SJSA1 (cell line): ENCODE data around the gene RMRP. TPM values are rescaled to one million over a fixed set of nuclear protein-coding genes. Genes with fewer than 3 reads are reported as not detected.

ENCODE experiments used
- DNase-seq, 2 experiments: peaks; one replicate each; pipeline ENCODE4 v3.0.0-alpha.2; 2015 to 2020; ENCODE audit warnings: low spot score in 2 of 2, low read depth in 1 of 2
- H3K27ac ChIP-seq: fragments of 250-450 bp; sonication (Bioruptor Pico); 2 replicates; pipeline ENCODE4 v1.5.1; 2020; ENCODE audit warnings: mild to moderate bottlenecking, moderate library complexity
- H3K27me3 ChIP-seq: fragments of 250-450 bp; sonication (Bioruptor Pico); replicated peaks from 2 replicates; pipeline ENCODE4 v1.5.1; 2020; ENCODE audit warnings: mild to moderate bottlenecking, moderate library complexity
- H3K36me3 ChIP-seq: fragments of 250-450 bp; sonication (Bioruptor Pico); 2 replicates; pipeline ENCODE4 v1.5.1; 2020; ENCODE audit warnings: mild to moderate bottlenecking
- H3K4me1 ChIP-seq: fragments of 250-450 bp; sonication (Bioruptor Pico); replicated peaks from 2 replicates; pipeline ENCODE4 v1.6.1; 2021; ENCODE audit warnings: mild to moderate bottlenecking
- H3K4me3 ChIP-seq: fragments of 250-450 bp; sonication (Bioruptor Pico); 2 replicates; pipeline ENCODE4 v1.5.1; 2020; ENCODE audit warnings: mild to moderate bottlenecking
- H3K9me3 ChIP-seq: fragments of 250-450 bp; sonication (Bioruptor Pico); replicated peaks from 2 replicates; pipeline ENCODE4 v1.5.1; 2020; ENCODE audit warnings: mild to moderate bottlenecking
- total RNA-seq: library from RNA; depleted of rRNA; stranded (reverse); fragments of >200 nt; shearing (Covaris generic); gene quantifications from 2 replicates; pipeline ENCODE4 v1.2.3, GENCODE V29; 2014

The RMRP gene
- total RNA-seq, 1 experiment from 2014 or later: 432 TPM

DNA sequence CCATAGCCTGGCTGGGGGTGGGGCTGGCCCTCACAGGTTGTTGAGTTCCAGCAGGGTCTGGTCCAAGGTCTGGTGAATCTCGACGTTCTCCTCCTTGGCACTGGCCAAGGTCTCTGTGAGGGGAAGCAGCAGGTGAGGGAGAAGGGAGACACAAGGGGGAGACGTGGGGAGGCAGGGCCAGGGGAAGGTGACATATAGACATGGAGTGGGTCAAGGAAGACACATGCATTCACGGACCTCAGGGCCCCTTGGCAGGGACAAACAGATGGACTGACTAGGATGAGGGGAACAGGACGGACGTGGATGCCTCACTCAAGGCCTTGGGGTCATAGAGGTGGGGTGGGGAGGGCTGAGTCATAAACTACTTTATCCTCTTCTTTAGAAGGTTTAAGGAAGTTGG is 24.2 kb upstream of the RMRP start:
- H3K27me3 ChIP-seq: no peaks in the 10 kb centered on the region
- no peaks in the 10 kb centered on the region for H3K9me3 ChIP-seq
- peaks cover 55% of the 10 kb centered on the region for H3K36me3 ChIP-seq
- no peak for DNase-seq
- peaks cover 5% of the 10 kb centered on the region for H3K4me1 ChIP-seq
- no peak overlapping the region for H3K4me3 ChIP-seq
- no peak overlapping the region for H3K27ac ChIP-seq

DNA sequence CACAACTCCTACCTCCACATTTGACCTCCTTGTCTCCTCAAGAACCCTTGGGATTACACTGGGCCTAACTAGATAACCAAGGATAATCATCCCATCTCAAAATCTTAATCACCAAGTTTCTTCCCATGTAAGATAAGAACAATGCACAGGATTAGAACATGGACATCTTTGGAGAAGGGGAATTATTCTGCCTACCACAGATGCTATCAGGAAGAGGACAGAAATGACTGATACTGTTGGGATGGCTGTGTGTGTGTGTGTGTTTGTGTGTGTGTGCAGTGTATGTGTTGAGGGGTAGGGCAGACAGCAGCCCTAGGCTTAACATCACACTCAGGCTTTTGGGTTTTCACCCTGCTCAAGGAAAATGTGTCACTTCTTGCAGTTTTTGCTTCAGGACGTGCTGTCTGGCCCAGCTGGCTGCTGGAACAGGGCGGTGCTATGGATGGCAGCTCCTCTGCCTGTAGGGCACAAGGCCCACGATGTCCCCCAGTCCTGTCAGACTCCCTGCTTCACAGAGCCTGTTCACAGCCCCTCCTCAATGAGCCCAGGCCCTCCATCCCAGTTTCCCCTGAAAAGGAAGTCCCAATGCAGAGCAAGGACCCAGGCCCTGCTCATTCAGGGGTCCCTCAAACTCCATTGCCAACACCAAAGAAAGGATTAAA is 23.7 kb upstream of the RMRP start:
- H3K9me3 ChIP-seq: no peaks in the 10 kb centered on the region
- H3K27me3 ChIP-seq: no peaks in the 10 kb centered on the region
- DNase-seq: no peak
- H3K4me1 ChIP-seq: no peaks in the 10 kb centered on the region; the same call in 1 of the 2 replicates
- no peak overlapping the region for H3K4me3 ChIP-seq
- peaks cover 50% of the 10 kb centered on the region for H3K36me3 ChIP-seq
- H3K27ac ChIP-seq: no peak overlapping the region

DNA sequence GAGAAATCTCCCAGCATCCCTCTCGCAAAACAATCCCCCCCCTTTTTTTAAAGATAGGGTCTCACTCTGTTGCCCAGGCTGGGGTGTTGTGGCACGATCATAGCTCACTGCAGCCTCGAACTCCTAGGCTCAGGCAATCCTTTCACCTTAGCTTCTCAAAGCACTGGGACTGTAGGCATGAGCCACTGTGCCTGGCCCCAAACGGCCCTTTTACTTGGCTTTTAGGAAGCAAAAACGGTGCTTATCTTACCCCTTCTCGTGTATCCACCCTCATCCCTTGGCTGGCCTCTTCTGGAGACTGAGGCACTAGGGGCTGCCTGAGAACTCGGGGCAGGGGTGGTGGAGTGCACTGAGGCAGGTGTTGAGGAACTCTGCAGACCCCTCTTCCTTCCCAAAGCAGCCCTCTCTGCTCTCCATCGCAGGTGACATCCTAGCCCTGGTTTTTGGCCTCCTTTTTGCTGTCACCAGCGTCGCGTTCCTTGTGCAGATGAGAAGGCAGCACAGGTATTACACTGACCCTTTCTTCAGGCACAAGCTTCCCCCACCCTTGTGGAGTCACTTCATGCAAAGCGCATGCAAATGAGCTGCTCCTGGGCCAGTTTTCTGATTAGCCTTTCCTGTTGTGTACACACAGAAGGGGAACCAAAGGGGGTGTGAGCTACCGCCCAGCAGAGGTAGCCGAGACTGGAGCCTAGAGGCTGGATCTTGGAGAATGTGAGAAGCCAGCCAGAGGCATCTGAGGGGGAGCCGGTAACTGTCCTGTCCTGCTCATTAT is 22.7 kb upstream of the RMRP start:
- Histone ChIP-seq H3K4me3 (no peak overlapping the region), H3K9me3 (no peaks in the 10 kb centered on the region), H3K27me3 (no peaks in the 10 kb centered on the region), H3K36me3 (peaks cover 41% of the 10 kb centered on the region), H3K4me1 (no peaks in the 10 kb centered on the region; the same call in 1 of the 2 replicates), H3K27ac (no peak overlapping the region)
- no peak for DNase-seq

DNA sequence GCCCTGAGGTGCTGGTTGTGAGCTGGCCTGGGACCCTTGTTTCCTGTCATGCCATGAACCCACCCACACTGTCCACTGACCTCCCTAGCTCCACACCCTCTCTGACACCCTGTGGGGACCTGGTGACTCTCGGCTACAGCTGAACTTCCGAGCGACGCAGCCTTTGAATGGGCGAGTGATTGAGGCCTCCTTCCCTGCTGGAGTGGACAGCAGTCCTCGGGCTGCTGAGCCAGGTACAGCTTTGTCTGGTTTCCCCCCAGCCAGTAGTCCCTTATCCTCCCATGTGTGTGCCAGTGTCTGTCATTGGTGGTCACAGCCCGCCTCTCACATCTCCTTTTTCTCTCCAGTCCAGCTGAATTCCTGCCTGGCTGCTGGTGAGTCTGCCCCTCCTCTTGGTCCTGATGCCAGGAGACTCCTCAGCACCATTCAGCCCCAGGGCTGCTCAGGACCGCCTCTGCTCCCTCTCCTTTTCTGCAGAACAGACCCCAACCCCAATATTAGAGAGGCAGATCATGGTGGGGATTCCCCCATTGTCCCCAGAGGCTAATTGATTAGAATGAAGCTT is 22.0 kb upstream of the RMRP start:
- no peak overlapping the region for H3K27ac ChIP-seq
- H3K9me3 ChIP-seq: no peaks in the 10 kb centered on the region
- no peak for DNase-seq
- H3K4me1 ChIP-seq: no peaks in the 10 kb centered on the region; the same call in 1 of the 2 replicates
- H3K4me3 ChIP-seq: no peak overlapping the region
- H3K27me3 ChIP-seq: no peaks in the 10 kb centered on the region
- peaks cover 35% of the 10 kb centered on the region for H3K36me3 ChIP-seq

DNA sequence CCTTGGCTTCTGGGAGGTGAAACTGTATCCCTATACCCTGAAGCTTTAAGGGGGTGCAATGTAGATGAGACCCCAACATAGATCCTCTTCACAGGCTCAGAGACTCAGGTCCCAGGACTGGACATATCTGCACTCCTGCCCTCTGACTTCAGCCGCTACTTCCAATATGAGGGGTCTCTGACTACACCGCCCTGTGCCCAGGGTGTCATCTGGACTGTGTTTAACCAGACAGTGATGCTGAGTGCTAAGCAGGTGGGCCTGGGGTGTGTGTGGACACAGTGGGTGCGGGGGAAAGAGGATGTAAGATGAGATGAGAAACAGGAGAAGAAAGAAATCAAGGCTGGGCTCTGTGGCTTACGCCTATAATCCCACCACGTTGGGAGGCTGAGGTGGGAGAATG is 21.3 kb upstream of the RMRP start:
- Histone ChIP-seq H3K27ac (no peak overlapping the region), H3K36me3 (peaks cover 27% of the 10 kb centered on the region), H3K4me3 (no peak overlapping the region), H3K9me3 (no peaks in the 10 kb centered on the region), H3K27me3 (no peaks in the 10 kb centered on the region), H3K4me1 (no peaks in the 10 kb centered on the region; the same call in 1 of the 2 replicates)
- no peak for DNase-seq

DNA sequence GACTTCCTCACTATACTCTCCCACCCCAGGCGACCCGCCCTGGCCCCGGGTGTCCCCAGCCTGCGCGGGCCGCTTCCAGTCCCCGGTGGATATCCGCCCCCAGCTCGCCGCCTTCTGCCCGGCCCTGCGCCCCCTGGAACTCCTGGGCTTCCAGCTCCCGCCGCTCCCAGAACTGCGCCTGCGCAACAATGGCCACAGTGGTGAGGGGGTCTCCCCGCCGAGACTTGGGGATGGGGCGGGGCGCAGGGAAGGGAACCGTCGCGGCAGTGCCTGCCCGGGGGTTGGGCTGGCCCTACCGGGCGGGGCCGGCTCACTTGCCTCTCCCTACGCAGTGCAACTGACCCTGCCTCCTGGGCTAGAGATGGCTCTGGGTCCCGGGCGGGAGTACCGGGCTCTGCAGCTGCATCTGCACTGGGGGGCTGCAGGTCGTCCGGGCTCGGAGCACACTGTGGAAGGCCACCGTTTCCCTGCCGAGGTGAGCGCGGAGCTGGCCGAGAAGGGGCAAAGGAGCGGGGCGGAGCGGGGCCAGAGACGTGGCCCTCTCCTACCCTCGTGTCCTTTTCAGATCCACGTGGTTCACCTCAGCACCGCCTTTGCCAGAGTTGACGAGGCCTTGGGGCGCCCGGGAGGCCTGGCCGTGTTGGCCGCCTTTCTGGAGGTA is 18.0 kb upstream of the RMRP start:
- Histone ChIP-seq H3K4me1 (no peaks in the 10 kb centered on the region; the same call in 1 of the 2 replicates), H3K36me3 (no peaks in the 10 kb centered on the region), H3K27me3 (no peaks in the 10 kb centered on the region), H3K4me3 (no peak overlapping the region), H3K27ac (no peak overlapping the region), H3K9me3 (no peaks in the 10 kb centered on the region)
- no peak for DNase-seq

DNA sequence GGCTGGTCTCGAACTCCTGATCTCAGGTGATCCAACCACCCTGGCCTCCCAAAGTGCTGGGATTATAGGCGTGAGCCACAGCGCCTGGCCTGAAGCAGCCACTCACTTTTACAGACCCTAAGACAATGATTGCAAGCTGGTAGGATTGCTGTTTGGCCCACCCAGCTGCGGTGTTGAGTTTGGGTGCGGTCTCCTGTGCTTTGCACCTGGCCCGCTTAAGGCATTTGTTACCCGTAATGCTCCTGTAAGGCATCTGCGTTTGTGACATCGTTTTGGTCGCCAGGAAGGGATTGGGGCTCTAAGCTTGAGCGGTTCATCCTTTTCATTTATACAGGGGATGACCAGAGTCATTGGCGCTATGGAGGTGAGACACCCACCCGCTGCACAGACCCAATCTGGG is 17.4 kb upstream of the RMRP start:
- DNase-seq: no peak
- Histone ChIP-seq H3K4me1 (no peaks in the 10 kb centered on the region; the same call in 1 of the 2 replicates), H3K36me3 (no peaks in the 10 kb centered on the region), H3K4me3 (no peak overlapping the region), H3K9me3 (no peaks in the 10 kb centered on the region), H3K27me3 (no peaks in the 10 kb centered on the region), H3K27ac (no peak overlapping the region)

DNA sequence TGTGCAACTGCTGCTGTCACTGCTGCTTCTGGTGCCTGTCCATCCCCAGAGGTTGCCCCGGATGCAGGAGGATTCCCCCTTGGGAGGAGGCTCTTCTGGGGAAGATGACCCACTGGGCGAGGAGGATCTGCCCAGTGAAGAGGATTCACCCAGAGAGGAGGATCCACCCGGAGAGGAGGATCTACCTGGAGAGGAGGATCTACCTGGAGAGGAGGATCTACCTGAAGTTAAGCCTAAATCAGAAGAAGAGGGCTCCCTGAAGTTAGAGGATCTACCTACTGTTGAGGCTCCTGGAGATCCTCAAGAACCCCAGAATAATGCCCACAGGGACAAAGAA is 16.2 kb upstream of the RMRP start:
- no peak overlapping the region for H3K27ac ChIP-seq
- no peak for DNase-seq
- H3K4me1 ChIP-seq: no peaks in the 10 kb centered on the region; the same call in 1 of the 2 replicates

DNA sequence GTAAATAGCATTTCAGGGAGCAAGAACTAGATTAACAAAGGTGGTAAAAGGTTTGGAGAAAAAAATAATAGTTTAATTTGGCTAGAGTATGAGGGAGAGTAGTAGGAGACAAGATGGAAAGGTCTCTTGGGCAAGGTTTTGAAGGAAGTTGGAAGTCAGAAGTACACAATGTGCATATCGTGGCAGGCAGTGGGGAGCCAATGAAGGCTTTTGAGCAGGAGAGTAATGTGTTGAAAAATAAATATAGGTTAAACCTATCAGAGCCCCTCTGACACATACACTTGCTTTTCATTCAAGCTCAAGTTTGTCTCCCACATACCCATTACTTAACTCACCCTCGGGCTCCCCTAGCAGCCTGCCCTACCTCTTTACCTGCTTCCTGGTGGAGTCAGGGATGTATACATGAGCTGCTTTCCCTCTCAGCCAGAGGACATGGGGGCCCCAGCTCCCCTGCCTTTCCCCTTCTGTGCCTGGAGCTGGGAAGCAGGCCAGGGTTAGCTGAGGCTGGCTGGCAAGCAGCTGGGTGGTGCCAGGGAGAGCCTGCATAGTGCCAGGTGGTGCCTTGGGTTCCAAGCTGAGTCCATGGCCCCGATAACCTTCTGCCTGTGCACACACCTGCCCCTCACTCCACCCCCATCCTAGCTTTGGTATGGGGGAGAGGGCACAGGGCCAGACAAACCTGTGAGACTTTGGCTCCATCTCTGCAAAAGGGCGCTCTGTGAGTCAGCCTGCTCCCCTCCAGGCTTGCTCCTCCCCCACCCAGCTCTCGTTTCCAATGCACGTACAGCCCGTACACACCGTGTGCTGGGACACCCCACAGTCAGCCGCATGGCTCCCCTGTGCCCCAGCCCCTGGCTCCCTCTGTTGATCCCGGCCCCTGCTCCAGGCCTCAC is 15.6 kb upstream of the RMRP start, which contains the start of gene CA9:
CA9 (plus strand) TSS at position 797 of the 893 bp plus-strand sequence; CDS start at position 829, 32 bp downstream.
- H3K27me3 ChIP-seq: no peaks in the 10 kb centered on the region
- no peak within 1 kb of the TSS for H3K4me3 ChIP-seq
- DNase-seq: no peak
- H3K27ac ChIP-seq: no peak within 1 kb of the TSS
- no peaks in the 10 kb centered on the region for H3K36me3 ChIP-seq
- H3K9me3 ChIP-seq: no peaks in the 10 kb centered on the region
- no peaks in the 10 kb centered on the region for H3K4me1 ChIP-seq

More for the DNA sequence above, 16.2 kb upstream of the RMRP start:
- Histone ChIP-seq H3K36me3 (no peaks in the 10 kb centered on the region), H3K4me3 (no peak overlapping the region), H3K27me3 (no peaks in the 10 kb centered on the region), H3K9me3 (no peaks in the 10 kb centered on the region)

DNA sequence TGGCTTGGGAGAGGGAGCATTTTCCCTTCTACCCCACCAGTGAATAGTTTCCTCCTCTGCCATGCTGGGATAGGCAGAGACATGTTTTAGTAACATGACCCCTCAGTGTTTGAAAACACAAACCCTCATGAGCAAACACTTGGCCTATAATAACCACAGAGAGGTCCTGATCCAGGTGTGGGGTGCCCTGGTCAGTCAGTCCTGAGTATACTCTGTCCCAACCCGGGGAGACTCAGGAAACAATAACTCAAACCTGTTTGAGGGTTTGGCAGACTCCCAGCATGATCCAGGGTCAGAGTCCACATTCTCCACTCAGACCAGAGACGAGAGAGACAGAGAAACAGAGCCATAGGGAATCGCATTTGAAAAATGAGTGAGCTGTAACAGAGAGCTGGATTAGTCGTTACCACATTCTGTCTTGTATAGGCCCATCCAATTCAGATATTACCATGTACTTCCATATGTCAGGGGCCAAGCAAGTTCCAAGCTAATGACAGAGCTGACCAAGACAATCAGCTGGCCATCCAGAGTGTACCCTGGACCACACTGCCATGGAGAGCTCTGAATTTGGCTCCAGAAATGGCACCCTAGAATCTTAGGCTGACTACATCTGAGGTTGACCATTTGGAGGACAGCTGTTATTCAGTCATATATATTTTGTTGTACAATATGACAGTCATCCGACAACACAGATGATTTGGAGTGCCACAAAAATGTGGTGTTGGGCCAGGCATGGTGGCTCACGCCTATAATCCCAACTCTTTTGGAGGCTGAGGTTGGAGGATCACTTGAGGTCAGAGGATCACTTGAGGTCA is 11.7 kb upstream of the RMRP start:
- Histone ChIP-seq H3K36me3 (no peaks in the 10 kb centered on the region), H3K27me3 (no peaks in the 10 kb centered on the region), H3K27ac (no peak overlapping the region), H3K9me3 (no peaks in the 10 kb centered on the region), H3K4me3 (no peak overlapping the region), H3K4me1 (peaks cover 9% of the 10 kb centered on the region)
- no peak for DNase-seq

DNA sequence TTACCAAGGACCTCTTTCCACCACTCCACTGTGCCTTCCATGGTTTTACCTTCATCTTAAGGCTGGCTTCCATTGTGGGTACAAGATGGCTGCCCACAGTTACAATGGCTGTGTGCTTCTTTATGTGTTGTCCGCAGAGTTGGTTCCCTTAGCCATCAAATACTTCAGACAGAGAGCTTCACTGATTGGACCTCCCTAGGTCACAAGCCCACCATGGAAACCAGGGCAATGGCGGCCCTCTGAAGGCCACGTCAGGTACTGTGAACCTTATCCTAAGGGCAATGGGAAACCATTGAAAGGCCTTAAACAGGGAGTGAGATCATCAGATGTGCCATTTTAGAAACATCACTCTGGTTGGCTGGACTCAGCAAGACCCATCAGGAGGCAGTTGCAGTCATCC is 10.1 kb upstream of the RMRP start:
- Histone ChIP-seq H3K4me1 (peaks cover 21% of the 10 kb centered on the region), H3K4me3 (no peak overlapping the region), H3K9me3 (no peaks in the 10 kb centered on the region), H3K36me3 (no peaks in the 10 kb centered on the region), H3K27ac (no peak overlapping the region), H3K27me3 (no peaks in the 10 kb centered on the region)
- DNase-seq: no peak

DNA sequence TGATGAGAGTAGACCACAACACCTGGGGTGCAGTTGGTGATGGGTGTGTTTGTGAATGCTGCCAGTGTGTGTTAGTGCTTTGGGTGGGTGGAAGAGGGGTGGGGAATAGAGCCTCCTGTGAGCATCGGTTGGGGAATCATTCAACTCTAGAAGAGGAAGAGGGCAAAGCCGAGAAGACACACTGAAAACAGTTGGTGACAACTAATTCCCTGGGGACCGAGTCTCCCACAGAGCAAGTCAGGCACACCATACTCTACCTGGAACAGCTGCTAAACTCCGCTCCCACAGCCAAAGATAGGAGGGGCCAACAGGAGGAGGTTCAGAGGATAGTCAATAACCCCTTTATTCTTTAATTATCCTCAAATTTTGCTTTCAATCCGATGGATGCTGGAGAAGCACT is 8.7 kb upstream of the RMRP start:
- Histone ChIP-seq H3K27ac (no peak overlapping the region), H3K4me3 (no peak overlapping the region), H3K36me3 (peaks cover 6% of the 10 kb centered on the region; the same call in 1 of the 2 replicates), H3K9me3 (no peaks in the 10 kb centered on the region), H3K4me1 (peaks cover 21% of the 10 kb centered on the region), H3K27me3 (no peaks in the 10 kb centered on the region)
- DNase-seq: no peak
